ENCODE data around the gene MYDGF.
"Not testable (repeated sequence)": the region's sequence is repeated elsewhere in the genome, so short reads cannot be mapped to it uniquely, and the experiment has no call there.

MYDGF gene

DNA sequence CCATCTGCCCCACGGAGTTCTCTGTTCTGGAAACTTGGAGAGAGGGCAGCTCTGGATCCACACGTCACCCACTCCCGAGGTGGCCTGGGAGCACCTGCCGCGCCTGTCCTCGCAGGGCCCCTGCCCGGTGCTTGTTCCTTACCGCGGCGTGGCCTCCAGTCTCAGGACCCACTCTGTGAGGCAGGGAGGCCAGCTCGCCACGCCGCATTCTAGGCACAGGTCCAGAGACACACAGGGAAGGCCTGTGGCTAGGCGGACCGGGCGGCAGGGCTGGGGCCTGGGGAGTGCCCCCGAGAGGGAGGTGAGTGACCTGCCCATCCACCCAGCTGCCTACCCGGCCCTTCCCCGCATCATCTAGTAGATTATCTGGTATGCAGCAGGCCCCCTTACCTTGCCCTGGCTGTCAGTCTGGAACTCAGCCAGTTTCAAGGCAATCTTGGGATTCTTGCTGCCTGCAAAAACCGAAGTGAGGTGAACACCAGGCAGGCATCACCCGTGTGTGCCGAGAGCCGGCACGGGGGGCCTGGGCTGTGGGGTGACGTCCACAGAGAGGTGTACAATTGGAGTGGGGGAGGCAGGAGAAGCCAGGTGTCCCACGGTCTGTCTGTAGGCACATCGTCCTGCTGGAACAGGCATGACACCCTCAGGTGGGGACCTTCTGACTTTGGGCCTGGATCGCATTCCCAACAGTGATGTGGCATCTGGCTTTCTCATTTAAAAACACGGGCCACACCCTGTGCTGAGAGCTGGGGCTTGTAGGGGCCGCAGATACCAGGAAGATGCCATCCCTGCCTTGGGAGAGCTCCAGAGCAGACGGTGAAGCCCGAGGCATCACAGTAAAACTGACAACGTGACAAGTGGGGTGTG, 29.9 kb upstream of the MYDGF start:
- DNase-seq (ENCODE audit: low read depth), result no peak

- no peak for DNase-seq (ENCODE audit: low read depth)
Measured at GRCh38 chr19:4697304-4697703, 27.2 kb upstream of the MYDGF start.

GRCh38 chr19:4695224-4695731, 25.1 kb upstream of the MYDGF start:
- DNase-seq (ENCODE audit: low read depth), result no peak

DNA sequence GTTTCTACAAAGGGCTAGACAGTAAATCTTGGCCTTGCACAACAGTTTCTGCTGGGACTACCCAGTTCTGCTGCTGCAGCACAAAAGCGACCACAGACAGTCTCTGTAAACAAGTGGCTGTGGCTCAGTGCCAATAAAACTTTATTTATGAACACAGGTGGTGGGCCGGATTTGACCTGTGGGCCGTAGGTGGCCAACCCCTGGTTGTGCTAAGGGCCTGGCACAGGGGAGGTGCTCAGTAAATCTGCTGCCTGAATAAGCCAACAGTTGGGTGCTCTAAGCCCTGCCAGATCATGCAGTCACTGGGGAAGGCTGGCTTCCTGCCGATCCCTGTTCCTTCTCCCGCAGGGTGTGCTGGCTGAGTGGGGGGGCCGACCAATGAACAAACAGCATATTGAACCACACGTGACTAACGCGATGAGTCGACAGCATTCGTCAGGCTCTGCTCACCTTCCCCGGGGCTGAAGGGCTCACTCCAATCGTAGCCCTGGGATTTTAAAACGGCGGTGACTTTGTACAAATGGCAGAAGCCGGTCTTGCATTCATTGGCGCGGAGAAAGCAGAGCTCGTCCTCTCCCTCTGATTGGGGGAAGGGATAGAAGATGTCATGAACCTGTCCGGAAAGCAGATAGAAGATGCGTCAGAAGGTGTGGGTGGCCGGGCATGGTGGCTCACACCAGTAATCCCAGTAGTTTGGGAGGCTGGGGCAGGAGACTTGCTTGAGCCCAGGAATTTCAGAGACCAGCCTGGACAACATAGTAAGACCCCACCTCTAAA, 24.3 kb upstream of the MYDGF start:
- no peak for DNase-seq (ENCODE audit: low read depth)

- DNase-seq (ENCODE audit: low read depth), result no peak
Measured at GRCh38 chr19:4693471-4694121, 23.5 kb upstream of the MYDGF start.

GRCh38 chr19:4693078-4693350, 22.9 kb upstream of the MYDGF start:
- no peak for DNase-seq (ENCODE audit: low read depth)

GRCh38 chr19:4692251-4693077, 22.3 kb upstream of the MYDGF start:
- no peak for DNase-seq (ENCODE audit: low read depth)

GRCh38 chr19:4691373-4691772, 21.2 kb upstream of the MYDGF start:
- no peak for DNase-seq (ENCODE audit: low read depth)

DNA sequence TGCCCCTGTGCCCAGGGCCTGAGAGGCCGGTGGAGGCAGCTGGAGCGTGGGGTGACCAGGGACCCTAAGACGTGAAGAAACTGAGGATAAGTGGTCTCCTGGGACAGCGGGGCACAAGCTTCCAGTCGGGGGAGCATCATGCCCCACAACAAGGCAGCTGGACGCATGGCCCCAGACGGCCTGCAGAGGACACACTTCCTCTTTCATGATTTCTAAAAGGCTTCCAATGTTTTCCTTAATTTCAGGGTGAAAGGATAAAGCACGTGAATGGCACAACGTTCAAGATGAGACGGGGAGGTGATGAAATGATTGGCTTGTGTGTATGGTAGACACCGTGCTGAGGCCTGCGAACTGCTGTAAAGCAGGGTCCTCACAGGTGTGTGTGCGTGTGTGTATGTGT, 20.2 kb upstream of the MYDGF start:
- no peak for DNase-seq (ENCODE audit: low read depth)

- DNase-seq (ENCODE audit: low read depth), result no peak
Measured at GRCh38 chr19:4689403-4689802, 19.3 kb upstream of the MYDGF start.

DNA sequence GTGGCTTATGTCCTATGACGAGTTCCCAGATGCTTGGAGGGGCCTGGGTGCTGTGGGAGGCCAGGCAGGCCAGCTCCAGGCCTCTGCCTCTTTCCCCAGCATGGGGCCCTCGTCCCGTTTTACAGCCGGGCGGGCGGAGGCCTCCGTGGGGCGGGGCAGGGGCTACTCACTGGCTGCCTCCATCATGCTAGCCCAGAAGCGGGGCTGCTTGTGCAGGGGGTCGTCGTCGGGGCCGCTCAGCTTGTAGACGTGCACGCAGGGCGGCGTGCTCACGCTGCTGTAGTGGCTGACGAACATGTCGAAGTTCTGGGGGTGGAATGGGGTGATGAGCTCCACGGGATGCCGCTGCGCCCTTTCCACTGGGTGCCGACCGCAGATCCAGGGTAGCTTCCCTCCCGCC, 18.4 kb upstream of the MYDGF start:
- DNase-seq (ENCODE audit: low read depth), result no peak

- DNase-seq (ENCODE audit: low read depth), result no peak
Measured at GRCh38 chr19:4687396-4687795, 17.3 kb upstream of the MYDGF start.

- no peak for DNase-seq (ENCODE audit: low read depth)
Measured at GRCh38 chr19:4686700-4687099, 16.6 kb upstream of the MYDGF start.

GRCh38 chr19:4684312-4685095, 14.4 kb upstream of the MYDGF start:
- no peak for DNase-seq (ENCODE audit: low read depth)

DNA sequence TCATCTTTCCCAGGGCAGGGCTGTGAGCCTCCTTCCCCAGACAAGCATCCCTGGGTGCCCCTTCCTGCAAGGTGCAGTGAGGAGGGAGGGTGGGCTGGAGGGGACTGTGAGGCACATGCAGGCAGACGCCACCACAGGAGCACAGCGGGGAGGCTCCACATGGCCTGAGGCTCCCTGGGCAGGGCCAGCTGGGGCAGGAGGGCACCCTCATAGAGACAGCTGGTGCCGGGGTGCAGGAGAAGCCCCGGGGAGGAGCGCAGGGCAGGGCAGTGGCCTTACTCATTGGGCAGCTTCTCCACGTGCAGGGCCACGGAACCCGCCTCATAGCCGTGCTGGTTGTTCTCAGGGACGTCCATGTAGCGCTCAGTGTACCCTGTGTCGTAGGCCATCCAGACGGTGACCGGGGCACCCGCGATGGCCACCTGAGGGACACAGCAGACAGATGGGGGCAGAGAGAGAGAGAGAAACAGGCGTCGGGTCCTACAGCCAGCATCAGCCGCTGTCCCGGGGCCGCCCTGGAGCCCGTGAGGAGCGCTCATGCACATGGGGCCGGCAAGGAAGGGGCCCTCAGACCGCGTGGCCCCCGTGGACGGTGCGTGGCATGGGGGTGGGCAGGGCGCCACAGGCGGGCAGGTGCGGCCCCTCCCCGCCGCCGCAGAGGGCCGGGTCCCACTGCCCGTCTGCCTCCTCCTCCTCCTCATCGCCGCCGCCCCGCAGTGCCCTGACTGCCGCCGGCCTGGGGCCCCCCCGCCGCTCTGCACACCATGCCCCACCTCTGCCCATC, 12.5 kb upstream of the MYDGF start:
- DNase-seq (ENCODE audit: low read depth), result no peak

DNA sequence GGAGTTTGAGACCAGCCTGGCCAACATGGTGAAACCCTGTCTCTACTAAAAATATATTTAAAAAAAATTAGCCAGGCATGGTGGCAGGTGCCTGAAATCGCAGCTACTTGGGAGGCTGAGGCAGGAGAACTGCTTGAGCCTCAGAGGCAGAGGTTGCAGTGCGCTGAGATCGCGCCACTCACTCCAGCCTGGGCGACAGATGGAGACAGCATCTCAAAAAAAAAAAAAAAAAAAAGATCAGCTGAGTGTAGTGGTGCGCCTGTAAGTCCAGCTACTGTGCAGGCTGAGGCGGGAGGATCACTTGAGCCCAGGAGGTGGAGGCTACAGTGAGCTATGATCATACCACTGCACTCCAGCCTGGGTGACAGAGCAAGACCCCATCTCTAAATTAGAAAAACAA, 9.9 kb upstream of the MYDGF start:
- DNase-seq (ENCODE audit: low read depth), result not testable (repeated sequence)

- no peak for DNase-seq (ENCODE audit: low read depth)
Measured at GRCh38 chr19:4678881-4679790, 9.0 kb upstream of the MYDGF start.

DNA sequence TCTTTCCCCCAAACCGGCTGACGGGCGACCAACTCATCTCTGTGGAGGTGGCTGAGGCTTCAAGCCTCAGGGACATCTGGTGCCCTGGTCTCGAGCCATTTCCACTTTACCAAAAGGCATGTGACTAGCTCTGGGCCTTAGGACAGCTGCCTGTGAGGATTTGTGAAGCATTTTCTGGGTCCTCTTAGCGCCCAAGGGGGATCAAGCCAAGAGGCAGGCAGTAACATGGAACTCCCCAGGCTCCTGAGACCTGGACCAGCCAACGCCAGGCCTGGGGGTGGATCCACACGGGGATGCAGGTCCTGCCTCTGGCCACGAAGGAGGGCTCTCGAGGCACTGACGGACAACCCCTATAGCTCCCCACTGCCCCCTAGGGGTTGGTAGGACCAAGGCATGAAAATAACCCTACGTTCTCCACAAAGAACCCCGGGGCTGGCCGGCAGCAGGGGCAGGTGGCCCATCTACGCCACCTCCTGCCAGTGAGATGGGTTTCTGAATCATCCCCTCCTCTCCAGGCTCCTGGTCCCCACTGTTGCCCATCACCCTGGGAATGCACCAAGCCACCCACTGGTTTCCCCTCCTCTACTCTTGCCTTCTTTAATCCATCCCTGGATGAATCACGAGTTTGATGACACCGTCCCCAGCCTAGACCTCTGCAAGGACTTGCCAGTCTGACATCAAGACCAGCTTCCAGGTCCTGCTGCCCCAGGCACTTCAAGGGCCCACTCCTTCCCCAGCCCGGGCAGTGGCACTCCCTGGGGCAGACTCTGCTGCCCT, 7.0 kb upstream of the MYDGF start:
- DNase-seq (ENCODE audit: low read depth), result no peak

DNA sequence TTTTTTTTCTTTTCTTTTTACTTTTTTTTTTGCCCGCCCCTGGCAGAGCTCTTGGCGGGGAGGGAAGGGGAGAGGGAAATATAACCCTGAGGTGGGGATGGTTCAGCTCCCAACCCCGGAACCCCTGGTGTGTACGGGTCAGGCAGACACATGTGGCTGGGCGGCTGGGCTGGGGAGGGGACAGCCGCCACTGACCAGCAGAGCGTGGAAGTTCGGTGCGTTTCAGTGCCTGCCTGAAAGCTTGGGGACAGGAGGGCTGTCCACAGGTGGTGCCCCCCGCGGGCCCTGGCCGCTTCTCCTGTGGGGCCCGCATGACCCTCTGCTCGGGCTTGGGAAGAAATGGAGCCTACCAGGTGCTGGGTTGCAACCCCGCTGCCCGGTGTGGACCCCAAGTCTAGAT, 5.2 kb upstream of the MYDGF start:
- DNase-seq (ENCODE audit: low read depth), result no peak

All from stimulated activated CD8-positive, alpha-beta memory T cell treated with anti-CD3 and anti-CD28 coated beads, Interleukin-7, amount 100 ng/mL, for 24 hours (primary cell).